Measurements from ENCODE around the gene RPS3A.

RPS3A gene

GRCh38 chr4:151087467-151087866 lies 12.0 kb upstream of the RPS3A start:
- ChIA-PET POLR2A (no interaction called here), CTCF (interaction anchor here (1.1 to 1.4 kb wide), 2 partner anchors 11 to 24 kb away, joined by 3 to 4 read pairs; no protein-coding TSS in a partner anchor)
- DNase-seq (ENCODE audit: extremely low spot score): no peak
- TF ChIP-seq, protein P1, sequence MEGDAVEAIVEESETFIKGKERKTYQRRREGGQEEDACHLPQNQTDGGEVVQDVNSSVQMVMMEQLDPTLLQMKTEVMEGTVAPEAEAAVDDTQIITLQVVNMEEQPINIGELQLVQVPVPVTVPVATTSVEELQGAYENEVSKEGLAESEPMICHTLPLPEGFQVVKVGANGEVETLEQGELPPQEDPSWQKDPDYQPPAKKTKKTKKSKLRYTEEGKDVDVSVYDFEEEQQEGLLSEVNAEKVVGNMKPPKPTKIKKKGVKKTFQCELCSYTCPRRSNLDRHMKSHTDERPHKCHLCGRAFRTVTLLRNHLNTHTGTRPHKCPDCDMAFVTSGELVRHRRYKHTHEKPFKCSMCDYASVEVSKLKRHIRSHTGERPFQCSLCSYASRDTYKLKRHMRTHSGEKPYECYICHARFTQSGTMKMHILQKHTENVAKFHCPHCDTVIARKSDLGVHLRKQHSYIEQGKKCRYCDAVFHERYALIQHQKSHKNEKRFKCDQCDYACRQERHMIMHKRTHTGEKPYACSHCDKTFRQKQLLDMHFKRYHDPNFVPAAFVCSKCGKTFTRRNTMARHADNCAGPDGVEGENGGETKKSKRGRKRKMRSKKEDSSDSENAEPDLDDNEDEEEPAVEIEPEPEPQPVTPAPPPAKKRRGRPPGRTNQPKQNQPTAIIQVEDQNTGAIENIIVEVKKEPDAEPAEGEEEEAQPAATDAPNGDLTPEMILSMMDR (IDR thresholded peaks at IDR 0.05; ENCODE audit: control extremely low read depth, extremely low read depth, low read depth, missing control alignments): no peak

DNA sequence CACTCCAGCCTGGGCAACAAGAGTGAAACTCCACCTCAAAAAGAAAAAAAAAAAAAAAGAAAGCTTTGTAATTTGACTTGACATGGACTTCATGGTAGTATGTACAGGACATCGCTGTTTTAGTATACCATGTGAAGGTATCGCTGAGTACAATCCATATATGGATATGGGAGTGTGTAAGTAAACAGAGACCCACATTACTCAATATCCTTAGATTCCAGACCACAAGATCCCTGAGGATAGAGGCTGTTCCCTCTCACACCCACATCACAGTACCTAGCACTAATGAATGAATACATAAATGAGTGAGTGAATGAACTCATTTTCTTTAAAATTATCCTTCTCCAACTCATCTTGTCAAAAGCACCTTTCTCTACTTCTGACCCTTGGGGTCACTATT lies 8.4 kb upstream of the RPS3A start:
- TF ChIP-seq, protein P1 (IDR thresholded peaks at IDR 0.05; ENCODE audit: control extremely low read depth, extremely low read depth, low read depth, missing control alignments): no peak
- ChIA-PET POLR2A (no interaction called here), CTCF (interaction anchor here (2.6 kb wide), 1 partner anchor 7 kb away, joined by 9 read pairs; no protein-coding TSS in a partner anchor)
- no peak for DNase-seq (ENCODE audit: extremely low spot score)

- ChIA-PET CTCF (no interaction called here), POLR2A (no interaction called here)
- TF ChIP-seq, protein P1 (IDR thresholded peaks at IDR 0.05; ENCODE audit: control extremely low read depth, extremely low read depth, low read depth, missing control alignments): no peak
- no peak for DNase-seq (ENCODE audit: extremely low spot score)
Measured at GRCh38 chr4:151092488-151092887, 6.9 kb upstream of the RPS3A start.

- DNase-seq (ENCODE audit: extremely low spot score): no peak
- CTCF ChIA-PET: no interaction called here
- TF ChIP-seq, protein P1 (IDR thresholded peaks at IDR 0.05; ENCODE audit: control extremely low read depth, extremely low read depth, low read depth, missing control alignments): no peak
- POLR2A ChIA-PET: no interaction called here
Measured at GRCh38 chr4:151093203-151093602, 6.2 kb upstream of the RPS3A start.

GRCh38 chr4:151094290-151094751 lies 5.1 kb upstream of the RPS3A start:
- DNase-seq (ENCODE audit: extremely low spot score): no peak
- TF ChIP-seq, protein P1 (IDR thresholded peaks at IDR 0.05; ENCODE audit: control extremely low read depth, extremely low read depth, low read depth, missing control alignments): no peak
- POLR2A ChIA-PET: no interaction called here
- CTCF ChIA-PET: no interaction called here

- no peak for DNase-seq (ENCODE audit: extremely low spot score)
- TF ChIP-seq, protein P1 (IDR thresholded peaks at IDR 0.05; ENCODE audit: control extremely low read depth, extremely low read depth, low read depth, missing control alignments): no peak
- POLR2A ChIA-PET: no interaction called here
- CTCF ChIA-PET: no interaction called here
Measured at GRCh38 chr4:151095142-151095541, 4.3 kb upstream of the RPS3A start.

DNA sequence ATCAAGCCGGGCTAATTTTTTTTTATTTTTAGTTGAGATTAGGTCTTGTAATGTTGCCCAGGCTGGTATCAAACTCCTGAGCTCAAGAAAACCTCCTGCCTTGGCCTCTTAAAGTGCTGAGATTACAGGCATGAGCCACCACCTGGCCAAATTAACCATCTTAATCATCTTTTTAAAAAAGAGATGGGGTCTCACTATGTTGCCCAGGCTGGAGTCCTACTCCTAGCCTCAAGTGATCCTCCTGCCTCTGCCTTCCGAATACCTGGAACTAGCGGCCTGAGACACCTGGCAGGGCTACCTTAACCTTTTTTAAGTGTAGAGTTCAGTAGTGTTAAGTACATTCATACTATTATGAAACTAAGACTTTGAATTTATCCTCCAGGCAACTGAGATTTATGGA lies 1.7 kb upstream of the RPS3A start:
- ChIA-PET POLR2A (no interaction called here), CTCF (interaction anchor here (1.6 to 2.0 kb wide), 3 partner anchors 8 to 24 kb away, joined by 5 to 10 read pairs (median 9); no protein-coding TSS in a partner anchor)
- TF ChIP-seq, protein P1 (IDR thresholded peaks at IDR 0.05; ENCODE audit: control extremely low read depth, extremely low read depth, low read depth, missing control alignments): no peak
- DNase-seq (ENCODE audit: extremely low spot score): no peak

All from GM10248 (cell line).